Lung (tissue), 12 donors: ENCODE data around the gene SFXN1. TPM values are rescaled to one million over a fixed set of nuclear protein-coding genes. Genes with fewer than 3 reads are reported as not detected.
"Not testable (repeated sequence)": the region's sequence is repeated elsewhere in the genome, so short reads cannot be mapped to it uniquely, and the experiment has no call there.

ENCODE experiments used
- ATAC-seq: fragments of 200-7000 bp; cut with Tn5 transposase; one replicate; pipeline ENCODE4 v1.9.1; 2020; ENCODE audit warnings: moderate number of reproducible peaks; ENCODE audit not compliant: insufficient read depth, low FRiP score
- DNase-seq, 3 donors: peaks; one replicate each; pipeline ENCODE4 v3.0.0-alpha.2; 2013 to 2017
- H3K27ac ChIP-seq, 2 donors: one replicate each; pipeline ENCODE4 v1.5.1; 2013; ENCODE audit warnings: mild to moderate bottlenecking in 2 of 2, moderate library complexity in 2 of 2, control low read depth in 1 of 2, inconsistent platforms in 1 of 2, low read depth in 1 of 2, low read length in 1 of 2
- H3K27me3 ChIP-seq, 3 donors: one replicate each; pipeline ENCODE4 v1.5.1; 2013; ENCODE audit warnings: low read length in 2 of 3; ENCODE audit not compliant: control insufficient read depth in 3 of 3, insufficient read depth in 3 of 3
- H3K36me3 ChIP-seq, 4 donors: one replicate each; pipeline ENCODE4 v1.5.1; 2013; ENCODE audit warnings: low read length in 4 of 4, mild to moderate bottlenecking in 1 of 4, moderate library complexity in 1 of 4; ENCODE audit not compliant: control insufficient read depth in 4 of 4, insufficient read depth in 4 of 4
- H3K4me1 ChIP-seq, 5 donors: one replicate each; pipeline ENCODE4 v1.5.1; 2013; ENCODE audit warnings: low read length in 5 of 5, mild to moderate bottlenecking in 2 of 5, moderate library complexity in 1 of 5; ENCODE audit not compliant: control insufficient read depth in 5 of 5, insufficient read depth in 5 of 5
- H3K4me3 ChIP-seq: one replicate; pipeline ENCODE4 v1.5.1; 2013; ENCODE audit warnings: mild to moderate bottlenecking, control low read depth, moderate library complexity
- H3K9ac ChIP-seq, 2 donors: one replicate each; pipeline ENCODE4 v1.5.1; 2013; ENCODE audit warnings: low read length in 2 of 2, control low read depth in 1 of 2; ENCODE audit not compliant: insufficient read depth in 1 of 2
- H3K9me3 ChIP-seq, 4 donors: one replicate each; pipeline ENCODE4 v1.5.1; 2013; ENCODE audit warnings: low read length in 3 of 4, mild to moderate bottlenecking in 1 of 4, moderate library complexity in 1 of 4; ENCODE audit not compliant: control insufficient read depth in 4 of 4, insufficient read depth in 3 of 4
- CTCF ChIP-seq: IDR thresholded peaks from 2 replicates; pipeline ENCODE4 v1.5.1; 2012; ENCODE audit warnings: mild to moderate bottlenecking; ENCODE audit errors: control extremely low read depth, extremely low read depth
- WGBS, 2 donors: extraction: QIAGEN DNeasy Blood & Tissue Kit; methylation state at CpG; one replicate each; pipeline ENCODE4 v1.1.7; 2013; 5-methylcytosine and 5-hydroxymethylcytosine counted together
- polyA plus RNA-seq, 2 donors: library from polyadenylated mRNA; stranded (reverse); fragments of 200-250 nt; gene quantifications; one replicate each; pipeline ENCODE4 v1.2.1, GENCODE V29; 2013
- total RNA-seq, 2 donors: library from RNA; depleted of rRNA in 1 of 2; stranded (reverse); fragments of >200 nt in 1 of 2; gene quantifications; one replicate each; pipeline ENCODE4 v1.2.1, GENCODE V29; 2014 to 2021
- donor health status: control.
- donor health status: control.
- donor health status: Bipolar disorder and iron deficiency.
- donor health status: healthy.
- donor health status: DM: yes; HTN: yes; CAD: no.

SFXN1 gene
- total and polyA plus RNA-seq, 4 donors = 5.7 to 42.2 (median 19.0) TPM

- Histone ChIP-seq H3K9ac (no peak overlapping the region), H3K4me3 (no peak overlapping the region), H3K9me3 (peaks cover 0 to 3% (median 0%) of the 10 kb centered on the region in 4 donors), H3K4me1 (peaks cover 0 to 19% (median 4%) of the 10 kb centered on the region in 5 donors), H3K36me3 (no peaks in the 10 kb centered on the region), H3K27ac (no peak overlapping the region), H3K27me3 (peaks cover 9 to 73% (median 36%) of the 10 kb centered on the region in 3 donors)
- no peak for TF ChIP-seq CTCF
- DNase-seq (no peak), ATAC-seq (no peak)
- WGBS, 2 donors = 19 to 21% methylated on average over 37 of the region's 37 CpGs
These were observed 33.4 kb upstream of the SFXN1 start for GRCh38 chr5:175444905-175445456.

- not testable (repeated sequence) for H3K36me3 ChIP-seq, ATAC-seq, H3K9me3 ChIP-seq, DNase-seq, H3K9ac ChIP-seq, H3K27ac ChIP-seq, H3K4me3 ChIP-seq
- peaks cover 0 to 14% (median 4%) of the 10 kb centered on the region in 5 donors for H3K4me1 ChIP-seq
- H3K27me3 ChIP-seq = peaks cover 9 to 64% (median 36%) of the 10 kb centered on the region in 3 donors
- 85 to 86% methylated on average over 14 of the region's 14 CpGs for WGBS, 2 donors
These were observed 32.0 kb upstream of the SFXN1 start for GRCh38 chr5:175446378-175446777.

GRCh38 chr5:175447571-175447970 is 30.8 kb upstream of the SFXN1 start:
- Histone ChIP-seq H3K4me1 (peaks cover 0 to 14% (median 4%) of the 10 kb centered on the region in 5 donors), H3K27me3 (peaks cover 9 to 52% (median 29%) of the 10 kb centered on the region in 3 donors), H3K9me3 (peaks cover 0 to 3% (median 0%) of the 10 kb centered on the region in 4 donors), H3K36me3 (no peaks in the 10 kb centered on the region), H3K27ac (no peak overlapping the region), H3K9ac (no peak overlapping the region), H3K4me3 (no peak overlapping the region)
- no peak for ATAC-seq
- no peak for DNase-seq
- no peak for TF ChIP-seq CTCF
- WGBS, 2 donors = 35 to 44% methylated on average over 2 of the region's 2 CpGs

- no peak for TF ChIP-seq CTCF
- Histone ChIP-seq H3K9me3 (peaks cover 0 to 3% (median 0%) of the 10 kb centered on the region in 4 donors), H3K4me1 (peaks cover 0 to 14% (median 4%) of the 10 kb centered on the region in 5 donors), H3K4me3 (no peak overlapping the region), H3K9ac (no peak overlapping the region), H3K36me3 (no peaks in the 10 kb centered on the region), H3K27ac (no peak overlapping the region), H3K27me3 (peaks cover 9 to 49% (median 30%) of the 10 kb centered on the region in 3 donors)
- 41 to 52% methylated on average over 3 of the region's 3 CpGs for WGBS, 2 donors
- DNase-seq (no peak), ATAC-seq (no peak)
These were observed 30.1 kb upstream of the SFXN1 start for GRCh38 chr5:175448276-175448675.
